Superior temporal gyrus (tissue), 1 donor: ENCODE measurements around the gene GOLGA6A.
"Not testable (repeated sequence)": the region's sequence is repeated elsewhere in the genome, so short reads cannot be mapped to it uniquely, and the experiment has no call there.

Experiments
- DNase-seq: peaks from one replicate; pipeline ENCODE4 v3.0.0-alpha.2; 2016; ENCODE audit errors: extremely low spot score

GOLGA6A gene

GRCh38 chr15:74053517-74053916 is 28.8 kb downstream of the GOLGA6A start:
- DNase-seq: no peak

DNA sequence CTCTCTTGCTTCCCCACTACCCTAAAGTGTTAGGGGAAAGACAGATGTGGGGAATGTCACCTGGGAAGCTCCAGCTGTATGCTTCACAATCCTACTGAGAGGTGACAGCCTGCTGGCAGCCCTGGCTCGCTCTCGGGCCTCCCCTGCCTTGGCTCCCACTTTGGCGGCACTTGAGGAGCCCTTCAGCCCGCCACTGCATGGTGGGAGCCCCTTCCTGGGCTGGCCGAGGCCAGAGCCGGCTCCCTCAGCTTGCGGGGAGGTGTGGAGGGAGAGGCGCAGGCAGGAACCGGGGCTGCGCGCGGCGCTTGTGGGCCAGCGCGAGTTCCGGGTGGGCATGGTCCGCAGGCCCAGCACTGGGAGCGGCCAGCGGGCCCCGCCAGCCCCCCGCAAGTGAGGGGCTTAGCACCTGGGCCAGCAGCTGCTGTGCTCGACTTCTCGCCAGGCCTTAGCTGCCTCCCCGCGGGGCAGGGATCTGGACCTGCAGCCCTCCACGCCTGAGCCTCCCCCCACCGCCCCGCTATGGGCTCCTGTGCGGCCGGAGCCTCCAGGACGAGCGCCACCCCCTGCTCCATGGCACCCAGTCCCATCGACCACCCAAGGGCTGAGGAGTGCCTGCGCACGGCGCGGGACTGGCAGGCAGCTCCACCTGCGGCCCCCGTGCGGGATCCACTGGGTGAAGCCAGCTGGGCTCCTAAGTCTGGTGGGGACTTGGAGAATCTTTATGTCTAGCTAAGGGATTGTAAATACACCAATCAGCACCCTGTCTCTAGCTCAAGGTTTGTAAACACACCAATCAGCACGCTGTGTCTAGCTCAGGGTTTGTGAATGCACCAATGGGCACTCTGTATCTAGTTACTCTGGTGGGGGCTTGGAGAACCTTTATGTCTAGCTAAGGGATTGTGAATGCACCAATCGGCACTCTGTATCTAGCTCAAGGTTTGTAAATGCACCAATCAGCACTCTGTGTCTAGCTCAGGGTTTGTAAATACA is 29.8 kb downstream of the GOLGA6A start:
- DNase-seq: not testable (repeated sequence)

- no peak for DNase-seq
Observed at GRCh38 chr15:74050556-74051234, 31.7 kb downstream of the GOLGA6A start.

GRCh38 chr15:74050127-74050526 is 32.2 kb downstream of the GOLGA6A start:
- DNase-seq: no peak

- DNase-seq: no peak
Observed at GRCh38 chr15:74046275-74046674, 36.1 kb downstream of the GOLGA6A start.

- no peak for DNase-seq
Observed at GRCh38 chr15:74045636-74046274, 36.6 kb downstream of the GOLGA6A start.

GRCh38 chr15:74045184-74045583 is 37.2 kb downstream of the GOLGA6A start:
- DNase-seq: no peak

- DNase-seq: no peak
Observed at GRCh38 chr15:74044267-74045110, 37.9 kb downstream of the GOLGA6A start.

DNA sequence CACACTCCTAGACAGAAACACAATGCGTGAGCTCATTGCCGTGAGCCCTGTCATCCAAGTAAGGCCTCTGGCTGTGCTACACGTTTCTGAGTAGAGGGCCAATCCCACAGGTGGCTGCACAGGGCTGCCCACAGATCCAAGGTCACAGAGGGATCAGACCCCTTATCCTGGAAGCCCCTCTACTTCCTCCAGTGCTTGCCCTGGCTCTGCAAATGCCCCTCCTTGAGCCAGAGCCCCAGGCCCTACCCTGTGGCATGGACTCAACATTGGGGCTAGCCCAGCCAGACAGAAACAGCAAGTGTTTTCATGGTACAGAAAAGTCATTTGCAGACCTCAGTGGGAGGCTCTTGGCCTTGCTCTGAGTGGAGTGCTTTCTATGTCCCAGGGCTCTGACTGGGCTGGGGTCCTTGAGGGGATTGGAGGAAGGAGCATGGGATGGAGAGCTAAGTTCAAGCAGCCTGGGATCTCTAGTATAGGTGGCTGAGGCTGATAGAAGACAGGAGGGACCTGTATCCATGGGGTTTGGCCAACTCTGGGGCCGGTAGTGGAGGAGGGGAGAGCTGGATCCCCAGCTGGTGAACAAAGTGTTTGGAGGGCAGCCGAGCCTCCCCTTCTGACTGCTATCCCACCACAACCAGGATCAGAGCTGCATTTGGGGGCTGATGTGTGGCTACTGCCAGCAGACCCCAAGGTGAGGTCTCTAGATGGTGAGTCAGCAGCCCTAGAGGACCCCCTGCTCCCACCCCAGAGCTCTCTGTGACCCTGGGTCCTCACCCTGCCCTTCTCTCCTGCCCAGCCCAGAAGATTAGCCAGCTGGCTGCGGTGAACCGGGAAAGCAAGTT is 38.7 kb downstream of the GOLGA6A start:
- DNase-seq: no peak

DNA sequence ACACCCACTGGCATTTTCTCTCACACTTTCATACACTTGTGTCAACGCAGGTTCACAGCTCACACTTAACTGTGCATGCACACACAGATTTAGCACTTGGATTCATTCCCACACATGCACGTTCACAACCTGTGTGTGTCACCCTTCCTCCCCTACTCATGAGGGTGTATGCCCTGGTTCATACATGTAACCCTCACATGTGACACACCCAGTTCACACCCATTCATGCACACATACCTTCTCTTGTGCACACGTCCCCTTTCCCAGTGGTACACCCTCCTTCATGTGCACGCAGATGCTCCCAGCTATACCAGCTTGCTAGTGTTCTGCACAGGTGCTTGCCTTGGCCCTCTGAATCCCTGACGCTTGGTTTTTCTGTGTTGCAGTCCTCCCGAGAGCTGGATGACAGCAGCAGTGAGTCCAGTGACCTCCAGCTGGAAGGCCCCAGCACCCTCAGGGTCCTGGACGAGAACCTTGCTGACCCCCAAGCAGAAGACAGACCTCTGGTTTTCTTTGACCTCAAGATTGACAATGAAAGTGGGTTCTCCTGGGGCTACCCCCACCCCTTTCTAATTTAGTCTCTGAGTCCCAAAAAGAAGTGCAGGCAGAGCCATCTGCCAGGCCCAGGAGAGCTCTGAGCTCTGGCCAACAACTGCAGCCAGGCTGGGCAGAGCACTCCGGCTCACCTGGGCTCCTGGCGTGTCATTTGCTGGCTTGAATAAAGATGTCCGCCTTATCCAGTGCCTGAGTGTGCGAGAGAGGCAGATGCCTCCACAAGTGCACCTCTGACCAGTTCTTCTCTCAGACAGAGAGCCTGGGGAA is 39.5 kb downstream of the GOLGA6A start:
- no peak for DNase-seq

GRCh38 chr15:74041777-74042435 is 40.4 kb downstream of the GOLGA6A start:
- DNase-seq: no peak

DNA sequence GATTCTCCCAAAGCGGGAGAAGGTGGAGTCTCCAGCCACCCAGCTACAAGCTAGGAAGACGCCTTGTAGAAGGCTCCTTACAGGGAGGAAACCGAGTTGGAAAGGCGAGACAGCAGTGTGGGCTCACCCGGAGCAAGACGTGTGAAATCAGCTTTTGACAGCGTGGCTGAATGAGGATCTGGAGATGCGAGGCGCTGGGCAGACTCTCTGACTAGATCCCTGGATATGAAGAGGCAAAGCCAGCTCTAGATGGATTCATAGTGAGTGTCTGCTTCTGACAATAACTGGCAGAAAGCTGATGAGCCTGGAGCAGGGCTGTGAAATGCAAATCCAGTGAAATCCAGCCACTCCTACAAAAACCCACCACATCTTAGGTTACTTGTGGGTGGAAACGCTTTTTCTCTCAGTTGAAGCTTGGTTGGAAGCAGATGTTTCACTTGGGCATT is 41.0 kb downstream of the GOLGA6A start:
- DNase-seq: no peak

- DNase-seq: no peak
Observed at GRCh38 chr15:74040109-74040850, 42.1 kb downstream of the GOLGA6A start.

- DNase-seq: no peak
Observed at GRCh38 chr15:74039656-74040010, 42.7 kb downstream of the GOLGA6A start.

DNA sequence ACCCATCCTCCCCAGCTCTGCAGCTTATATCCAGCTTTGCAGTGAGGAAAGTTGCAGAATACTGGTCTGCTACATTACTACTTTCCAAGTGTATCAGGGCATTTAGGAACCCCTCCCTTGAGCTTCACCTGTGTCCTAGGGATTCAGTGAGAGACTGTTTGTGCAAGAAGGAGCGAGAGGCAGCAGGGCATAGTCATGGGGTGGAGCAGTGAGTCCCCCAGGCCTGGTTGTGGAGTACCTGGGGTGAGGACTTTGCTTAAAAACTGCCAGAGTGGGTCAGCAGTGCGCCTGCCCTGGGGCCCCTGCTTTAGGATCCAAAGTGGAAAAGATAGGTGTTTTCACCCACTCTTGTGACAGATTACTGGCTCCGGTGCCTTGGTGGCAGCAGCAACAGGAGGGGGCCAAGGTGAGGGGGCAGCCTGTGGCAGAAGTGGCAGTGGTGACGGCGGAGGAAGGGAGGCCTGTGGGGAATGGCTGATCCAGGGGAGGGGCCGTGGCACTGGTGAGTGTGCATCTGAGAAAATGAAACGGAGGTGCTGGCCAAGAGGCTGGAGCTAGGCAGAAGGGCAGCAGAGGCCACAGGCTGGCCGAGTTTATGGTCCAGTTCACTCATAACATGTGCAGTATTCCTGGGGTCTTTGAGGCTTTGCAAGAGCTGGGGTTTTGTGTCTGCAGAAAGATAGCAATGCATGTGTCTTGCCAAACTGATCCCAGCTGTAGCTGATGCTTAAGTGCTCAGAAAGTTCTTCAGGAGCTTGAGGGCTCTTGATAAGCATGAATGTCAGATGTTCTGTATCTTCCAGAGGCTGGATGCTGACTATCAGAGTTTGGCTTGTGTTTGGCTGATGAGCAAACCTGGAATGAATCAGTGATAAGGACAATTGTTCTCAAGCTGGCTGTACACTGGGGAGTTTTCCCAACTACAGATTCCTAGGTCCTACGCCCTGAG is 43.4 kb downstream of the GOLGA6A start:
- DNase-seq: no peak

DNA sequence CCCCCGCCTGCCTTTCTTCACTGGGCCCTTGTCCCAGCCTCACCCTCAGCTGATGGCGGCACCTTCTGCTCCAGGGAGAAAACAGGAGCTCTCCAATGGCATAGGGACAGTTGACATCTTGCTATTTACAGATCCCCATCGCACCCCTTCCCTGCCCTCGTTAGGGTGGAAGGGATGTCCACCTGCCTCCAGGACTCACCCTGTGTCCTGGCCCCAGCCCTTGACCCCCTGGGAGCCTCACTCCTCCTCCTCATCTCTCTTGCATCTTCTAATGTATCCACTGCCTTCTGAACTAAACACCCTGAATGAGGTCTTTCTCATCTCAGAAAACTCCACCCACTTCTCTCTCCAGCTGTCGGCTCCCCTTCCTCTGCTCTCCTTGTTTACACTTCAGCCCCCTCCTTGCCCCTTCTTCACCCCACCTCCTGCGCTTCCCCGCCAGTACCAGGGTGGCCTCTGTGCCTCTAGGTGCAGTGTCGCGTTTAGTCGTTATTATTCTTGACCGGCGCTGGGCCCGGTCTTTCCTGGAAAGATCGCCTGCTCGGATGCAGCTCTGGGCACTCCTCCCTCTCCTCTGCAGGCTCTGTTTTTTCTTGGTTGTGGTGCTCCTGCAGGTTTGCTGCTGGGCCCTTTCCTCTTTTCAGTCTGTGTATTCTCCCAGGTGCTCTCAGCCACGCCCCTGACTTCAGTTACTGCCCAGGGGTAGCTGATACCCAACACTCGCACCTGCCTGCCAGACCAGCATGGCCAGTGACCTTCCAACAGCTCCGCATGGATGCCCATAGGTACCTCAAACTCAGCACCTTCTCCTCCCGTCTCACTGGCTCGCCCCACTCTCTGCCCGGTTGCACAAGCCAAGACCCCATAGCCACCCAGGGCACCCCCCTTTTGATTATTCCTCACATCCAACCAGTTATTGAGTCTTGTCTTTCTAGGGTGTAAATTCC is 44.9 kb downstream of the GOLGA6A start:
- DNase-seq: no peak
